ENCODE data around the gene ZNF8.

The ZNF8 gene

GRCh38 chr19:58279042-58279924 is 528 bp downstream of the ZNF8 start:
- peak overlapping the region; percentile 86 for H3K4me3 ChIP-seq (ENCODE audit: low read length)
- no peaks in the 10 kb centered on the region for H3K27me3 ChIP-seq (replicated peaks; ENCODE audit: insufficient read depth, low read length)
- H3K27ac ChIP-seq (ENCODE audit: low read length), result no peak overlapping the region
- TF ChIP-seq EZH2 (optimal IDR thresholded peaks at IDR 0.05; ENCODE audit: low read depth, low read length) (no peak), CTCF (IDR thresholded peaks at IDR 0.05; ENCODE audit: low read length) (no peak), EZH2phosphoT487 (IDR thresholded peaks at IDR 0.05; ENCODE audit: low read length) (no peak)
- no peaks in the 10 kb centered on the region for H3K79me2 ChIP-seq (ENCODE audit: low read length)
- no peak for DNase-seq
- peak overlapping the region; percentile 95 for H2AFZ ChIP-seq (ENCODE audit: low read length)
- 0 out of 2 replicates have a peak, but pooled peaks cover 4% of the 10 kb centered on the region for H3F3A ChIP-seq (ENCODE audit: insufficient read depth, low read length)
- peak overlapping the region; percentile 66 for H3K4me2 ChIP-seq (ENCODE audit: low read depth, low read length)
- H3K9ac ChIP-seq (ENCODE audit: low read length), result peak overlapping the region; percentile 48; the same call in 1 of the 2 replicates
- no peaks in the 10 kb centered on the region for H3K9me3 ChIP-seq (replicated peaks; ENCODE audit: insufficient read depth, low read length)
- H3K4me1 ChIP-seq (ENCODE audit: low read length), result no peaks in the 10 kb centered on the region
- H3K36me3 ChIP-seq (replicated peaks; ENCODE audit: insufficient read depth, low read length), result no peaks in the 10 kb centered on the region
- no peaks in the 10 kb centered on the region for H3K9me2 ChIP-seq (replicated peaks; ENCODE audit: insufficient read depth, low read length)
- H4K20me1 ChIP-seq (ENCODE audit: insufficient read depth, low read length), result no peaks in the 10 kb centered on the region

GRCh38 chr19:58279925-58280316 is 1.2 kb downstream of the ZNF8 start:
- no peak for DNase-seq
- Histone ChIP-seq H3K4me1 (ENCODE audit: low read length) (no peaks in the 10 kb centered on the region), H3K4me2 (ENCODE audit: low read depth, low read length) (no peak overlapping the region), H2AFZ (ENCODE audit: low read length) (no peak overlapping the region), H3K4me3 (ENCODE audit: low read length) (no peak overlapping the region), H3K36me3 (replicated peaks; ENCODE audit: insufficient read depth, low read length) (no peaks in the 10 kb centered on the region), H3K9ac (ENCODE audit: low read length) (no peak overlapping the region), H3K27me3 (replicated peaks; ENCODE audit: insufficient read depth, low read length) (no peaks in the 10 kb centered on the region), H3K27ac (ENCODE audit: low read length) (no peak overlapping the region), H3K9me3 (replicated peaks; ENCODE audit: insufficient read depth, low read length) (no peaks in the 10 kb centered on the region), H3F3A (ENCODE audit: insufficient read depth, low read length) (0 out of 2 replicates have a peak, but pooled peaks cover 4% of the 10 kb centered on the region), H4K20me1 (ENCODE audit: insufficient read depth, low read length) (no peaks in the 10 kb centered on the region), H3K79me2 (ENCODE audit: low read length) (no peaks in the 10 kb centered on the region), H3K9me2 (replicated peaks; ENCODE audit: insufficient read depth, low read length) (no peaks in the 10 kb centered on the region)
- TF ChIP-seq CTCF (IDR thresholded peaks at IDR 0.05; ENCODE audit: low read length) (no peak), EZH2 (optimal IDR thresholded peaks at IDR 0.05; ENCODE audit: low read depth, low read length) (no peak), EZH2phosphoT487 (IDR thresholded peaks at IDR 0.05; ENCODE audit: low read length) (no peak)

- Histone ChIP-seq H3K27ac (ENCODE audit: low read length) (no peak overlapping the region), H3K9ac (ENCODE audit: low read length) (no peak overlapping the region), H3K9me2 (replicated peaks; ENCODE audit: insufficient read depth, low read length) (no peaks in the 10 kb centered on the region), H3K4me3 (ENCODE audit: low read length) (no peak overlapping the region), H3K4me2 (ENCODE audit: low read depth, low read length) (no peak overlapping the region), H3K79me2 (ENCODE audit: low read length) (no peaks in the 10 kb centered on the region), H4K20me1 (ENCODE audit: insufficient read depth, low read length) (no peaks in the 10 kb centered on the region), H3K36me3 (replicated peaks; ENCODE audit: insufficient read depth, low read length) (no peaks in the 10 kb centered on the region), H3K9me3 (replicated peaks; ENCODE audit: insufficient read depth, low read length) (no peaks in the 10 kb centered on the region), H3F3A (ENCODE audit: insufficient read depth, low read length) (no peaks in the 10 kb centered on the region), H2AFZ (ENCODE audit: low read length) (no peak overlapping the region), H3K4me1 (ENCODE audit: low read length) (no peaks in the 10 kb centered on the region), H3K27me3 (replicated peaks; ENCODE audit: insufficient read depth, low read length) (no peaks in the 10 kb centered on the region)
- DNase-seq, result no peak
- TF ChIP-seq CTCF (IDR thresholded peaks at IDR 0.05; ENCODE audit: low read length), result no peak
- TF ChIP-seq EZH2phosphoT487 (IDR thresholded peaks at IDR 0.05; ENCODE audit: low read length), result no peak
- no peak for TF ChIP-seq EZH2 (optimal IDR thresholded peaks at IDR 0.05; ENCODE audit: low read depth, low read length)
Observed at GRCh38 chr19:58284199-58284598, 5.4 kb downstream of the ZNF8 start.
